ENCODE measurements around the gene RALGPS1.

The RALGPS1 gene

GRCh38 chr9:127178686-127179632, 264.4 kb downstream of the RALGPS1 start:
- DNase-seq, result no peak

- no peak for DNase-seq
Measured at GRCh38 chr9:127179633-127180441, 265.3 kb downstream of the RALGPS1 start.

DNA sequence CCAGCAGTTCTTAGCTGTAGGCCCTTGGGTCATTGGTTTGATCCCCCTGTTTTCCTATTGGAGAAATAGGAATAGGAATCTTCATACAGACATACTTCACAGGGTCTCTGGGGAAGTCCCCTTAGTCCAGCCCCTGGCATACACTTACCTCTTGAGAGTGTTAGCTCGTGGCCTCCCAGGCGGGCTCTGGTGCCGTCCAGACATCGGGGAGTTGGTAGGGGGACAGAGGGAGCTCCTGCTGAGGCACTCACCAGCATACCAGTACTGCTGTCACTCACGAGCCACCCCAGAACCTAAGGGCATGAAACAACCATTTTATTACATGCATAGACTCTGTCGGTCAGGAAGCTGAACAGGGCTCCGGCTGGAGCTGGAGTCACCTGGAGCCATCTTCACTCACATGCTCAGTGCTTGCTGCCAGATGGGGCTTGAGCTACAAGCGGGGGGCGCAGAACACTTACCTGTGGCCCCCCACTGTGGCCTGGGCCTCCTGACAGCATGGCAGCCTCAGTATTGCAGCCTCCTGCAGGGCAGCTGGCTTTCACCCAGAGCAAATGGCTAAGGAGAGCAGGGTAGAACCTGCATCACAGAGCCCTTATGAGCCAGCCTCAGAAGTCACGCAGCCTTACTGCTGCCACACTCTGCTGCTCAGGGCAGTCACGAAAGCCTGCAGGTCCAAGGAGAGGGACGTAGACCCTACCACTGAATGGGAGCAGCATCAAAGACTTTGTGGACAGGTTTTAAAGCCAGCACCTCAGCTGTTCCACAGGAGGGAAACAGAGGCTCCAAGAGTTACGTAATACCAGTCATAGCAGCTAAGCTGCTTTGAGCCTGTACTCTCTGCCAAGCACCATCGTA, 266.1 kb downstream of the RALGPS1 start:
- no peak for DNase-seq

DNA sequence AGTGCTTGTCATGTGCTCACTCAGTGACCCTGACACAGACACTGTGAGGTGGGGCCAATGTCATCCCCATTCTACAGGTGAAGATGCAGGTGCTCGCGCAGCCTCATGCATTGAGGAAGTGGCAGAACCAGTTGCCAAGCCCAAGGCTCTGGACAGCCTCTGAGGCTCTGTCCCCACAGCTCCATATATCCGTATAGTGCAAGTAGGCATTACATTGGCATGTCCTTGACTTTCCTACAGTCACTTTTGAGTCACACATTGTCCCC, 266.7 kb downstream of the RALGPS1 start:
- DNase-seq, result no peak

GRCh38 chr9:127181595-127182190, 267.1 kb downstream of the RALGPS1 start:
- DNase-seq, result no peak

GRCh38 chr9:127182901-127183746, 268.5 kb downstream of the RALGPS1 start:
- no peak for DNase-seq

DNA sequence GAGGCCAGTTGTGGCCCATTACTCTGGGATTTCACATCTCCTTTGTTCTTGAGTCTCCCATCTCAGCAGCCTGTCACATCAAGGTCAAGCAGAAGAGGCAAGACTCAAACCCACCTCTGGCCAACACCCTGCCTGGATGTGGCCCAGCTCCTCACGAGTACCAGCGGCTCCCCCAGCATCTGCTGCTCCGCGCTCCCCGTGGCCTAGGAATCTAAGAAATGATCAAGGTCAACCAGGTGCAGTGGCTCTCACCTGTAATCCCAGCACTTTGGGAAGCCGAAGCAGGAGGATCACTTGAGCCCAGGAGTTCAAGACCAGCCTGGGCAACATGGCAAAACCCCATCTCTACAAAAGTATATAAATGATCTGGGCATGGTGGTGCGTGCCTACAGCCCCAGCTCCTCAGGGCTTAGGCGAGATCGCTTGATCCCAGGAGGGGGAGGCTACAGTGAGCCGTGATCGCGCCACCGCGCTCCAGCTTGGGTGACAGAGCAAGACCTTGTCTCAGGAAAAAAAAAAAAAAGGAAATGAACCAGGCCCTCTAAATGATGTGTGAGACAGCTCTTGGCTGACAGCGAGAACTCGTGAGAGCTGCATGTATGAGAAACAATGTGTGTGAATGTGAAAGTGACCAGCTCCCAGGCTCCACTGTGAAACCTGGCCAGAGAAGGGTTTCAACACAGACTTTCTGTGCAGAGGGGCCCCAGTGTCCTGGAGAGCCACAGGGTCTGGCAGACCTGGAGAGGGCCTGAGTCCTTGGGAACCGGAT, 269.4 kb downstream of the RALGPS1 start:
- DNase-seq, result no peak

DNA sequence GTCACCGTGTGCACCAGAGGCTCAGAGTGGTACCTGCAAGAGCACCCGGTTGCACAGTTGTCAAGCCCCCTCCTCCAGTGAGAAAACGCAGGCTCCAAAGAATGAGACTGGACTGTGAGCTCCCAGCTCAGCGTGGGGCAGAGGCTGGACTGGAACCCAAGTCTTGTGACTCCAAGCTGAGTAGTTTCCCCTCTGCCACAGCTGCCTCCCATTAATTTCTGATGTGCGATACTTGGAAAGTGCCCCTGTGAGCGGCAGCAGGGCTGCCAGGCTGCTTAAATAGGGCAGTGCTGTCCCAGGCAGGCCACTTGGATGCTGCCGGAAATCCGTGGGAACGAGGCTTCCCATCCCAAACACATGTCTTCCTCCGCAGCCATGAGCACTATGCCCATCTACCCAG, 270.1 kb downstream of the RALGPS1 start:
- no peak for DNase-seq

GRCh38 chr9:127185181-127185580, 270.6 kb downstream of the RALGPS1 start:
- DNase-seq, result no peak

GRCh38 chr9:127185931-127186781, 271.6 kb downstream of the RALGPS1 start:
- DNase-seq, result peak; percentile 76

GRCh38 chr9:127186806-127187205, 272.2 kb downstream of the RALGPS1 start:
- no peak for DNase-seq

DNA sequence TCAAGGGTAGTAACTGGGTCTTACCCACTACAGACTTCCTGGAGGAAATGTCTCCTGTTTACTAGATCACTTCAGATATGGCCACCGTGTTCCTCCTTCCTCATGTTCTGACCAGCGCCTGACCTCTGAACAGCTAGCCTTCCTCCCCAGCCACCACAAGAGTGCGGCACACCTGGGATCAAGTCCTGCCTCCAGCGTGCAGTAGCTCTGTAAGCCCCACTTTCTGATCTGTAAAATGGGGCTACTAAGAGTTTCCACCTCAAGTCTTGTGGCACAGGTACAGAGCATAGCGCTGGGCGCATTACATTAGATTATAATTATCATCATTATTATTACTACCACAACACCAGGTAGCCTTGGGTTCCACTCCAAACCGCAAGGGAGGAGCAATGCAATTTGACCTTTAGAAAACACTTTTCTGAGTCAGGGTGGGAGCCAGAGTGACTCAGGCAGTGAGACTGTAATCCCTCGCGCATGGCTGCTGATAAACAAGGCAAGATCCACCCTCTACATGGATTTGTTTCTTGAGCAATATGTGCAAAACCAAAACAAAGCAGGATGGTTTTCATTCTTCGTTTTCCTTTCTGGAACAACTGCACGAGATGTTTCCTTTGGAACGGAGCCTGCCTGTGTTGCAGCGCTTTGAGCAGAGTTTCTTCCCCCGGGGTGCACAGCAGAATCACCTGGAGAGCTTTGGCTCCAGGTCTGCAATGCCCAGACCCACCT, 272.8 kb downstream of the RALGPS1 start:
- DNase-seq, result peak; percentile 94

DNA sequence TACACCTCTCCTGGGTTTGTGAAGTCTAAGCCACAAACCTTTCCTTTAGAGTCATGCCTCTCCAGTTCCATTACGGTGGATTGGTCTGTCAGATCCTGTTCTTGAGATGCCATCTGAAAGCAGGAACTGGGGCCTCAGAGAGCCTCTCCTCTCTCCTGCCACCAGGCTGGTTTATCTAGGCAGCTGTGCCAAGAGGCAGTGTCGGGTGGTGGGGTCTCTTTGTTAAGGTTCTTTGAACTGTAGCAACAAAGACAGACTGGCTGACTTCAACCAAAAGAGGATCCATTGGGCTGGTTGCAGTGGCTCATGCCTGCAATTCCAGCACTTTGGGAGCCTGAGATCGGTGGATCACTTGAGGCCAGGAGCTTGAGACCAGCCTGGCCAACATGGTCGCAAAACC, 273.8 kb downstream of the RALGPS1 start:
- no peak for DNase-seq

GRCh38 chr9:127189628-127190027, 275.0 kb downstream of the RALGPS1 start:
- no peak for DNase-seq

GRCh38 chr9:127192744-127193143, 278.2 kb downstream of the RALGPS1 start:
- no peak for DNase-seq

DNA sequence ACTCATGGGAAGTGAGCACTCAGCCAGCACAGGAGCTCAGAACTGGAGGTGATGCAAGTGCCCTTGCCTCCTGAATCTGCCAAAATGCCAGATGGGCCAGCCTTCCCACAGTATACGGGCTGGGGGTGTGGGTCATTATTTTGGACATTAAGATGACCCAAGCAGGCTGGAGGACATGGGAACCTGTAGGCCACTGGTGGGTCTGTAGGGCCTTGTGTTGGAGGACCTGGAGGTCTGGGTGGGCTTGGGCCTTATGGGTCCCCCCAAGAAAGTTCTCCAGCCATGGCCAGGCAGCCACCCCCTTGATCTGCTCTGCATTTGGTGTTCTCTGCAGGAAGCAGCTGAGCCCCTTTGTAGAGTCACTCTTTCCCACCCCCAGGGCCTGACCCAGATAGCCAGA, 278.9 kb downstream of the RALGPS1 start:
- no peak for DNase-seq

GRCh38 chr9:127194881-127195713, 280.5 kb downstream of the RALGPS1 start:
- DNase-seq, result peak; percentile 69

All from EL (cell line).